GM12878 (cell line): ENCODE measurements around the gene SMPDL3A. TPM values are rescaled to one million over a fixed set of nuclear protein-coding genes. Genes with fewer than 3 reads are reported as not detected.
A peak's percentile ranks its signal among the peaks of the same experiment; 100 is the strongest.

ENCODE experiments used
- ATAC-seq: fragments of 200-7000 bp; cut with Tn5 transposase; 3 replicates; pipeline ENCODE4 v1.9.1; 2020; ENCODE audit warnings: mild to moderate bottlenecking, moderate library complexity
- BruUV-seq: library from RNA; stranded (reverse); fragments of 400-500 nt; replicated peaks from 2 replicates; lab custom pipeline; 2021; lab: Mats Ljungman, UMichigan
- CTCF ChIA-PET: fragments of 300-600 bp; sonication (Branson Sonifier 250); formaldehyde crosslinking; extraction: SDS; loops from one replicate; lab custom pipeline; 2021; ENCODE audit warnings: inconsistent platforms; lab: Yijun Ruan, JAX
- POLR2A ChIA-PET: fragments of 350-600 bp; formaldehyde crosslinking; extraction: SDS; loops from one replicate; lab custom pipeline; 2021; ENCODE audit warnings: inconsistent platforms; lab: Charles Lee
- RAD21 ChIA-PET: fragments of 300-600 bp; sonication (Branson Sonifier 250); formaldehyde crosslinking; loops from one replicate; lab custom pipeline; 2023; ENCODE audit warnings: antibody characterized with exemption; ENCODE audit not compliant: unreplicated experiment; lab: Charles Lee
- SMC1A ChIA-PET: fragments of 300-600 bp; sonication (Branson Sonifier 250); formaldehyde crosslinking; loops from one replicate; lab custom pipeline; 2023; ENCODE audit not compliant: unreplicated experiment, uncharacterized antibody; lab: Charles Lee
- DNase-seq: peaks from one replicate; pipeline ENCODE4 v3.0.0-alpha.2; 2011; ENCODE audit warnings: low read depth, low spot score
- FAIRE-seq: peaks from 3 replicates; lab custom pipeline; 2011; peaks lifted over from hg19 to GRCh38; lab: Jason Lieb, UNC
- H2AFZ ChIP-seq: 2 replicates; pipeline ENCODE4 v1.6.0; 2011; ENCODE audit warnings: low read depth, low read length, control low read depth; ENCODE audit not compliant: control insufficient read depth
- H3K27ac ChIP-seq: 2 replicates; pipeline ENCODE4 v1.5.1; 2011; ENCODE audit warnings: control low read depth; ENCODE audit not compliant: control insufficient read depth, insufficient read depth
- H3K27me3 ChIP-seq, 2 experiments: replicated peaks in 1 of 2; 2 replicates each; pipeline versions ENCODE4 v1.6.0 to v1.6.1; 2011; ENCODE audit warnings: low read length in 1 of 2; ENCODE audit not compliant: control insufficient read depth in 2 of 2, insufficient read depth in 2 of 2
- H3K36me3 ChIP-seq, 2 experiments: 2 replicates each; pipeline ENCODE4 v1.5.1; 2011; ENCODE audit warnings: low read length in 1 of 2; ENCODE audit not compliant: control insufficient read depth in 2 of 2, insufficient read depth in 2 of 2
- H3K4me1 ChIP-seq: 2 replicates; pipeline ENCODE4 v1.6.1; 2011; ENCODE audit warnings: mild to moderate bottlenecking, low read length, moderate library complexity, mixed read lengths; ENCODE audit not compliant: control insufficient read depth, insufficient read depth
- H3K4me2 ChIP-seq: 2 replicates; pipeline ENCODE4 v1.6.0; 2011; ENCODE audit warnings: control low read depth; ENCODE audit not compliant: control insufficient read depth, insufficient read depth
- H3K4me3 ChIP-seq: fragments of 200-600 bp; sonication (generic); 2 replicates; pipeline ENCODE4 v1.5.1; 2016
- H3K79me2 ChIP-seq: 2 replicates; pipeline ENCODE4 v1.6.0; 2011; ENCODE audit warnings: low read length; ENCODE audit not compliant: control insufficient read depth, insufficient read depth
- H3K9ac ChIP-seq: 2 replicates; pipeline ENCODE4 v1.8.0; 2011; ENCODE audit warnings: low read length, control low read depth, mixed read lengths; ENCODE audit not compliant: control insufficient read depth, insufficient read depth
- H3K9me3 ChIP-seq: replicated peaks from 3 replicates; pipeline ENCODE4 v1.5.1; 2011; ENCODE audit warnings: mild to moderate bottlenecking, low read length; ENCODE audit not compliant: control insufficient read depth, insufficient read depth
- H4K20me1 ChIP-seq: 2 replicates; pipeline ENCODE4 v1.6.0; 2011; ENCODE audit not compliant: control insufficient read depth, insufficient read depth
- ASH2L ChIP-seq: fragments of 300-600, 200-600 bp; sonication (generic); IDR thresholded peaks from 2 replicates; pipeline ENCODE4 v1.6.1; 2017; ENCODE audit warnings: low read depth, mild to moderate bottlenecking, borderline replicate concordance
- JUNB ChIP-seq: IDR thresholded peaks from 2 replicates; pipeline ENCODE4 v1.6.1; 2016; ENCODE audit warnings: antibody characterized with exemption, mild to moderate bottlenecking
- MAX ChIP-seq: IDR thresholded peaks from 2 replicates; pipeline ENCODE4 v1.6.1; 2012; ENCODE audit warnings: low read depth, low read length, improper control_type of control experiment
- NFYB ChIP-seq: IDR thresholded peaks from 2 replicates; pipeline ENCODE4 v1.6.1; 2011; ENCODE audit warnings: low read depth, mild to moderate bottlenecking, low read length, improper control_type of control experiment, moderate library complexity; ENCODE audit not compliant: insufficient read depth
- POLR2AphosphoS5 ChIP-seq: IDR thresholded peaks from 2 replicates; pipeline ENCODE4 v1.6.1; 2011; ENCODE audit warnings: mild to moderate bottlenecking, low read length, inconsistent platforms
- TCF7 ChIP-seq: IDR thresholded peaks from 2 replicates; pipeline ENCODE4 v1.6.1; 2014; ENCODE audit warnings: antibody characterized with exemption, borderline replicate concordance
- USF1 ChIP-seq: IDR thresholded peaks from 2 replicates; pipeline ENCODE4 v1.6.1; 2011; ENCODE audit warnings: borderline replicate concordance, low read depth, mild to moderate bottlenecking, moderate library complexity, mixed read lengths, low read length; ENCODE audit not compliant: insufficient read depth; ENCODE audit errors: extremely low read length
- ZBTB4 ChIP-seq: fragments of 450-650 bp; formaldehyde crosslinking; IDR thresholded peaks from 2 replicates; pipeline ENCODE4 v1.4.0; 2022; ENCODE audit warnings: mild to moderate bottlenecking, moderate library complexity
- ZNF207 ChIP-seq: fragments of 450-650 bp; IDR thresholded peaks from 2 replicates; pipeline ENCODE4 v1.6.1; 2014; ENCODE audit warnings: antibody characterized with exemption, mild to moderate bottlenecking, borderline replicate concordance
- WGBS: methylation state at CpG from one replicate; pipeline ENCODE4 v1.1.6; 2016; ENCODE audit warnings: low lambda C conversion rate; ENCODE audit not compliant: insufficient replicate concordance, insufficient coverage; ENCODE audit errors: missing lambda C conversion rate; 5-methylcytosine and 5-hydroxymethylcytosine counted together
- in situ Hi-C: fragments of 300-500 bp; cut with MboI; formaldehyde crosslinking; loops from 9 replicates; pipeline ENCODE4 v1.14.3; 2018; ENCODE audit warnings: mixed read lengths
- intact Hi-C: fragments of 100-400 bp; cut with micrococcal nuclease; formaldehyde crosslinking; loops from one replicate; pipeline ENCODE4 v1.14.2; 2022; ENCODE audit not compliant: unreplicated experiment
- polyA plus RNA-seq, 11 experiments: library from polyadenylated mRNA; depleted of rRNA in 4 of 11; unstranded in 6 of 11; stranded (reverse) in 5 of 11; fragments of >200 nt; fragmentation: Nextera tagmentation in 4 of 11; fragmentation: Illumina TruSeq in 1 of 11; extraction: Ambion mirVana in 4 of 11; extraction: Trizol in 1 of 11; gene quantifications; 1 replicate in 1 of 11; 2 replicates in 10 of 11; pipeline versions ENCODE4 v1.2.1 to v1.2.3, GENCODE V29; 2011 to 2016; ENCODE audit warnings: inconsistent platforms in 2 of 11, missing spikeins in 2 of 11, low read depth in 1 of 11
- total RNA-seq, 4 experiments: library from RNA; depleted of rRNA in 3 of 4; stranded (reverse); fragments of >200 nt in 3 of 4; fragmentation: Illumina TruSeq in 1 of 4; extraction: Trizol in 1 of 4; gene quantifications; 2 replicates each; pipeline versions ENCODE4 v1.2.1 to v1.2.3, GENCODE V29; 2013 to 2021
- TF ChIP-seq, protein P1 (sequence below): fragments of 150-350 bp; IDR thresholded peaks from 2 replicates; pipeline ENCODE4 v1.6.1; 2014; ENCODE audit warnings: mild to moderate bottlenecking, low read depth, low read length
- TF ChIP-seq, protein P2 (sequence below): fragments of 450-650 bp; IDR thresholded peaks from 2 replicates; pipeline ENCODE4 v1.6.1; 2017; ENCODE audit warnings: low read depth, mild to moderate bottlenecking, moderate library complexity

SMPDL3A gene
- total and polyA plus RNA-seq, 10 of the 15 experiments (the other 5 are each of a cell fraction or from before 2014, with no cell fraction given), result 0.05 to 0.91 (median 0.09) TPM; not detected in 3

DNA sequence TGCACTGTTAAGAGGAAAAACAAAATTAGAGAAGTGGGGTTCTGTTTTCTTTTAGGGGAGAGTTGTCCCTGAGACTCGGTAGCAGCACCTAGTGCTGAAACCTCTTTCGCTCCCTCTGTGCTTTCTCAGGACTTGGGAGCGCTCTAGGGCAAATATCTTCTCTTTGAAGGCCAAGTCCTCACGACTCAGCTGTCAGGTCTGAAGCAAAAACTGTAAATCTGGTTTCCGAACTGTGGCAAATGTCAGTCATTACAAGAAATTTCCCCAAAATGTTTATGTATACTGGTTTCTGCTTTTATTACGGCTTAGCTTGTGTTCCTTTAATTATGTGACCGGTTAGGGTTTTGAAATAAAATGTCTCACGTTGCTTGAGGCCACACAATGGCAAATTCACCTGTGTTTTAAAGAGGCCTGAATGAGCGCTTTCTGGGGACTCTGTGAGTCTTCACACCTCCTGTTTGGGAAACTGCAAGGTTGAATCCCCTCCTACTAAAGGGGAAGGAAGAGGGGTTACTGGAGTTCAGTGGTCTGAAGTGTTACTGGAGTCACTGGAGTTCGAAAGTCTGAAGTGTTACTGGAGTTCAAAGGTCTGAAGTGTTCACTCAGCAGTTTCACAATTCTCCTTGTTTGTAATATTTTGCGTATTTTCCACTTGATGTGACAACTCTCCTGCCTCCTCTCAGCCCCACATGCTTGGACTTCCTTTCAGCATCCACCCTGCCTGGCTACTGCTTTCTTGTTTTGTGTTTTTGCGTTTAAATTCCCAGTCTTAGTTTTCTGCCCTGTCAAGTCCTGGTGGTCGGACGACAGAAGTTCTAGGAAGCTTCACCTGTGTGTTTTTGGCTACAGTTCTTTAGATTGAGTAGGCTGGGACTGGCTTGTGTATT lies 1.6 kb downstream of the SMPDL3A start:
- DNase-seq (no peak), ATAC-seq (peak; percentile 10), FAIRE-seq (no peak)
- no peak overlapping the region for H3K4me3 ChIP-seq
- no peaks in the 10 kb centered on the region for H3K36me3 ChIP-seq
- H2AFZ ChIP-seq, result no peak overlapping the region
- H4K20me1 ChIP-seq, result no peaks in the 10 kb centered on the region
- H3K4me1 ChIP-seq, result no peaks in the 10 kb centered on the region
- in situ Hi-C loops, result no loop called here
- no peaks in the 10 kb centered on the region for H3K9me3 ChIP-seq
- intact Hi-C loops, result no loop called here
- ChIA-PET CTCF (interaction anchor here (0.8 to 6.8 kb wide), 14 partner anchors 9 to 63 kb away, joined by 3 to 52 read pairs (median 6); no protein-coding TSS in a partner anchor), SMC1A (interaction anchor here (0.8 to 8.2 kb wide), 16 partner anchors 8 to 86 kb away, joined by 3 to 98 read pairs (median 5); no protein-coding TSS in a partner anchor), POLR2A (interaction anchor here (1.1 to 4.2 kb wide), 2 partner anchors 30 to 38 kb away, joined by 3 to 14 read pairs; no protein-coding TSS in a partner anchor), RAD21 (interaction anchor here (1.4 to 7.9 kb wide), 6 partner anchors 32 to 81 kb away, joined by 4 to 57 read pairs (median 12); no protein-coding TSS in a partner anchor)
- peaks cover 7 to 16% of the 10 kb centered on the region in 2 experiments for H3K27me3 ChIP-seq
- no peak overlapping the region for H3K4me2 ChIP-seq
- H3K79me2 ChIP-seq, result no peaks in the 10 kb centered on the region
- no peak overlapping the region for H3K9ac ChIP-seq
- no peak overlapping the region for H3K27ac ChIP-seq
- WGBS, result 41% methylated on average over 14 of the region's 14 CpGs
- no TSS peak for BruUV-seq
- TF ChIP-seq TCF7 (no peak), JUNB (no peak), ASH2L (no peak), MAX (no peak), POLR2AphosphoS5 (no peak), ZNF207 (no peak), USF1 (no peak), NFYB (no peak), ZBTB4 (CRISPR knock-in tag) (no peak)
- TF ChIP-seq, protein P1, sequence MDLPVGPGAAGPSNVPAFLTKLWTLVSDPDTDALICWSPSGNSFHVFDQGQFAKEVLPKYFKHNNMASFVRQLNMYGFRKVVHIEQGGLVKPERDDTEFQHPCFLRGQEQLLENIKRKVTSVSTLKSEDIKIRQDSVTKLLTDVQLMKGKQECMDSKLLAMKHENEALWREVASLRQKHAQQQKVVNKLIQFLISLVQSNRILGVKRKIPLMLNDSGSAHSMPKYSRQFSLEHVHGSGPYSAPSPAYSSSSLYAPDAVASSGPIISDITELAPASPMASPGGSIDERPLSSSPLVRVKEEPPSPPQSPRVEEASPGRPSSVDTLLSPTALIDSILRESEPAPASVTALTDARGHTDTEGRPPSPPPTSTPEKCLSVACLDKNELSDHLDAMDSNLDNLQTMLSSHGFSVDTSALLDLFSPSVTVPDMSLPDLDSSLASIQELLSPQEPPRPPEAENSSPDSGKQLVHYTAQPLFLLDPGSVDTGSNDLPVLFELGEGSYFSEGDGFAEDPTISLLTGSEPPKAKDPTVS, result no peak
- TF ChIP-seq, protein P2, sequence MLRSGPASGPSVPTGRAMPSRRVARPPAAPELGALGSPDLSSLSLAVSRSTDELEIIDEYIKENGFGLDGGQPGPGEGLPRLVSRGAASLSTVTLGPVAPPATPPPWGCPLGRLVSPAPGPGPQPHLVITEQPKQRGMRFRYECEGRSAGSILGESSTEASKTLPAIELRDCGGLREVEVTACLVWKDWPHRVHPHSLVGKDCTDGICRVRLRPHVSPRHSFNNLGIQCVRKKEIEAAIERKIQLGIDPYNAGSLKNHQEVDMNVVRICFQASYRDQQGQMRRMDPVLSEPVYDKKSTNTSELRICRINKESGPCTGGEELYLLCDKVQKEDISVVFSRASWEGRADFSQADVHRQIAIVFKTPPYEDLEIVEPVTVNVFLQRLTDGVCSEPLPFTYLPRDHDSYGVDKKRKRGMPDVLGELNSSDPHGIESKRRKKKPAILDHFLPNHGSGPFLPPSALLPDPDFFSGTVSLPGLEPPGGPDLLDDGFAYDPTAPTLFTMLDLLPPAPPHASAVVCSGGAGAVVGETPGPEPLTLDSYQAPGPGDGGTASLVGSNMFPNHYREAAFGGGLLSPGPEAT, result peak; percentile 48; the same call in 1 of the 2 replicates
